ENCODE data around the gene TNIK. TPM values are rescaled to one million over a fixed set of nuclear protein-coding genes. Genes with fewer than 3 reads are reported as not detected.

The TNIK gene
- total RNA-seq, 1 donor: 24.2 TPM

DNA sequence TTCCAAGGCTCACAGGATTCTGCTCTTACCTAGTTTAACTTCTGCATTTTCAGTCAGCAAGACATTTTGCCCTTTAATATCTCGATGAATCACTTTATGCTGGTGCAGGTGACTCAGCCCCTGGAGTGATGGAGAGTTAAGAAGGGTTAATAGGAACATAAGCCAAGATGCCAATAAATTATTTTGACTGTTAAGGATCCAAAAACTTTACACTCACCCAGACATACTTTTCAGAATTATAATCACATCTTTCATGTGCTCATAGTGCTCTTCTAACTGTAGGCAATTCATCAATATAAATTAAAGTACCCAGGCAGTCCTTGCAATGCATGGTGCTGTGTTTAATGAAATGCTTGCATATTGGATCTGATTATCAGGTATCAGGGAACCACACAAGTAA, 269.5 kb downstream of the TNIK start:
- no peak overlapping the region for H3K4me3 ChIP-seq (ENCODE audit: low read depth, low read length)
- TF ChIP-seq, protein P1, sequence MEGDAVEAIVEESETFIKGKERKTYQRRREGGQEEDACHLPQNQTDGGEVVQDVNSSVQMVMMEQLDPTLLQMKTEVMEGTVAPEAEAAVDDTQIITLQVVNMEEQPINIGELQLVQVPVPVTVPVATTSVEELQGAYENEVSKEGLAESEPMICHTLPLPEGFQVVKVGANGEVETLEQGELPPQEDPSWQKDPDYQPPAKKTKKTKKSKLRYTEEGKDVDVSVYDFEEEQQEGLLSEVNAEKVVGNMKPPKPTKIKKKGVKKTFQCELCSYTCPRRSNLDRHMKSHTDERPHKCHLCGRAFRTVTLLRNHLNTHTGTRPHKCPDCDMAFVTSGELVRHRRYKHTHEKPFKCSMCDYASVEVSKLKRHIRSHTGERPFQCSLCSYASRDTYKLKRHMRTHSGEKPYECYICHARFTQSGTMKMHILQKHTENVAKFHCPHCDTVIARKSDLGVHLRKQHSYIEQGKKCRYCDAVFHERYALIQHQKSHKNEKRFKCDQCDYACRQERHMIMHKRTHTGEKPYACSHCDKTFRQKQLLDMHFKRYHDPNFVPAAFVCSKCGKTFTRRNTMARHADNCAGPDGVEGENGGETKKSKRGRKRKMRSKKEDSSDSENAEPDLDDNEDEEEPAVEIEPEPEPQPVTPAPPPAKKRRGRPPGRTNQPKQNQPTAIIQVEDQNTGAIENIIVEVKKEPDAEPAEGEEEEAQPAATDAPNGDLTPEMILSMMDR (IDR thresholded peaks at IDR 0.05; ENCODE audit: insufficient read depth, low read length): no peak
- DNase-seq (ENCODE audit: low read depth): no peak

DNA sequence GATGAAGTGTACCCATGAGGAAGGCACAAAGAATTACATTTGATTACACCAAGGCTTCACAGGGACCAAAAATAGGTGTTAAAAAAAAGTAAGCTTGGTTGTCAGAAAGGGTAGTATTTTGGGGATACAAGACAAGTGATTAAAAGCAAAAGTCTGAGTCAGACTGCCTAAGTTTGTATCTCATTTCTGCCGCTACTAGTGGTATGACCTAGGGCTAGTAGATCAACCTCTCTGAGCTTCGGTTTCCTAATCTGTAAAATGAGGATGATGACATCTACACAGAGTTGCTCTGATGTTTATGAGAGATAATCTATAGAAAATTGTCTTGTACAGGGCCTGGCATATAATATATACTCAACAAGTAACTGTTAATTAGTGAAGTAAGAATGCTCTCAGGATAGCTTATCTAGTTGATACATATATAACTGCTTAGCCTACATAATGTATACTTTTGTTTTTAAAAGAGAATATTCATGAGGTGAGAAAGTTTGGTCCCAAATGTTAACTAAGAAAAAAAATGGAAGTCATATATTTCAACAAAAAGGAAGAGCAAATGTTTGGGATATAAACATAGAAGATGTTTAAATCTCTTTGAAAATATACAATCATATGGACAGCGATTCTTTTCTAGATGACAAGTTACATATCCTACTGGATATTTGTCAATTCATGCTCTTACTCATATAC, 270.7 kb downstream of the TNIK start:
- no peak for DNase-seq (ENCODE audit: low read depth)
- H3K4me3 ChIP-seq (ENCODE audit: low read depth, low read length): no peak overlapping the region
- TF ChIP-seq, protein P1 (IDR thresholded peaks at IDR 0.05; ENCODE audit: insufficient read depth, low read length): no peak

DNA sequence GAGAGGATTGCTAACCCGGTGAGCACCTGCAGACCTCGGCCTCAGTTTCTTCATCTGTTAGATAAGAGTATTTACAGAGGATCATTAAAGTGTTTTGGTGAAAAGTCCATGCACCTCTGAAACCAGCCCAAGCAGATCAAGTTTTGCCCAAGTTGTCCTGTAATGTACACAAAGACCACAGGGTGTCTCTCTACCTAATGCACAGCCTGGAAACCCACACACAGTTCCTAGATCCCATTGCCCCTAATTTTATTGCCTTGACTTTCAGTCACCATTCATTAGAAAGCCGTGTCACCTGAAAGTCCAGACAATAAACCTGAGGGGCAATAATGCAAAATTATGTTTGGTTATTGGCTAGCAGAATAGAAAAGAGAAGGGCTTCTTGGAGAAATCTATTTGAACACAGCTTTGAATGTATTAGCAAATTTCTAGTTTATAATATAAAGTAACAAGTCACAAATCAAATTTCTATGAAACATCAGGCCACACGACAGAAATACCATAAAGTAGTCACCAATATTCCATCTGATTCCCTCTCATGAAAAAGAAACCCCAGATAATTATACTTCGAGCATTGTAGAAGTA, 272.4 kb downstream of the TNIK start:
- peak; percentile 61 for DNase-seq (ENCODE audit: low read depth)
- no peak overlapping the region for H3K4me3 ChIP-seq (ENCODE audit: low read depth, low read length)
- TF ChIP-seq, protein P1 (IDR thresholded peaks at IDR 0.05; ENCODE audit: insufficient read depth, low read length): peak; percentile 72

DNA sequence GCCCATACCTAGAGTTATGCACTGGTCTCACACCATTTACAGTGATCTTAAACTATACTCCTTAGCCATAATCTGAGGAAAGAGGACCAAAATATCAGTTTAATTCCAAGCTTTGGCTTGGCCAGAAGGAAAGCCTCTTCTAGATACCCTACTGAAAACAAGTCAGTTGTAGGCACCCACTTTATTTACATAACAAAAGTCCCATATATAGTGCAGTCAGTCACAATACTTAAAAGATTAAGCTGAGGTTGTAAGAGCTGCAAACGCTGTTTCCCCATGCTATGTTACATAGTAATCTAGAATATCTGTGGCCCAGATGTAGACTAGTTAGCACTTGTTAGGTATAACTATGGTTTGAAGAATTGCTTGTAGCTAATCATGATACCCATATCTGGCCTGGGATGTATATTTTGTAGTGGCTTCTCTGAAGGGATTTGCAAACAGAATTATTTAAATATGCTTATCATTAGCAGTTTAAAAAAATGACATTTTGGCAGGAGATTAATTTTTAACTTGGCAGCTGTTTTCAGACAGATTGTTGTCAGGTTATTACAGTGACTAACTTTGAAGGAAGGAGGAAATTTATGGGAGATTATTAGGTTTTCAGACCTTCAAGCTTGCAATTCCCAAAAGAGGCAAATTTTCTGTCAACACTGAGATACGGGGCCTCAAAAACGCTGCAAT, 273.2 kb downstream of the TNIK start:
- peak; percentile 38 for DNase-seq (ENCODE audit: low read depth)
- H3K4me3 ChIP-seq (ENCODE audit: low read depth, low read length): no peak overlapping the region
- TF ChIP-seq, protein P1 (IDR thresholded peaks at IDR 0.05; ENCODE audit: insufficient read depth, low read length): no peak

DNA sequence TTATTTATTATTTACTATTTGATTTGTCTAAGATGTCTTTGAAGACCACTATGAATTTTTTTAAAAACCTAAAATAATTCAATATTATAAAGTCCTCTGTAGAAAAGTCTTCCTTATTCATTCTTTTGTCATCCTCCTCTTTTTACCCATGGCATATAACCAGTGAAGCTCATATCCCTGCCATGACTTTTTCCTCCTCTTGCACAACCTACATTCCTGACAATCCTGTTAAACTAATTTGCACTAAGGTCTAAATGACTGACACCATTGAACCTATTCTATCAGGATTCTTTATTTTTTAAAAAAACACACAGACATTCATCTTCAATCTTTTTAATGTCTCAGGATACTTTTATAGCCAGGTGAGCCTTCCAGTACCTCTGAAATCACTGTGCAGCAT, 273.8 kb downstream of the TNIK start:
- TF ChIP-seq, protein P1 (IDR thresholded peaks at IDR 0.05; ENCODE audit: insufficient read depth, low read length): no peak
- no peak overlapping the region for H3K4me3 ChIP-seq (ENCODE audit: low read depth, low read length)
- peak; percentile 40 for DNase-seq (ENCODE audit: low read depth)

DNA sequence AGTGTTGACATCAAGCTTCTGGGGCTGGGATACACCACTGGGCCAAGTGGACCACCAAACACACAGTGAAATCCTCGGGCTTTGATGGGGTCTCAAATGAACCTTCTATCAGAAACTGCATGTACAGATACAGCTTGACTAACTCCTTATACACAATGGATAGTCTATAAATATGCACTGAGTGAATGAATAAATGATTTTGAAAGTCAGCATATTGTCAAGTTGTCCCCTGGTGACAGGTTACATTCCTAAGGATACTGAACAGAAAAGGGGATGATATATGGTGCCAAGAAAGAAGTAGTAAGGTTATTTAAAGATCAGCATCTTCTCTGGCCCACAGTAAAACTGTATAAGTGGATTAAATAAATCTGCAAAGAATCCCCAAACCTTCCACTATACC, 274.2 kb downstream of the TNIK start:
- TF ChIP-seq, protein P1 (IDR thresholded peaks at IDR 0.05; ENCODE audit: insufficient read depth, low read length): no peak
- H3K4me3 ChIP-seq (ENCODE audit: low read depth, low read length): no peak overlapping the region
- DNase-seq (ENCODE audit: low read depth): no peak

All from fibroblast of the aortic adventitia (primary cell).